Adrenal gland (tissue), 5 donors: ENCODE results near the gene MBD3L2.

Source experiments
- CTCF ChIP-seq, 6 experiments: fragments of 450-650 bp in 4 of 6; fragments of 200-600 bp in 2 of 6; sonication (generic) in 1 of 6; IDR thresholded peaks; 1 replicate in 5 of 6; 2 replicates in 1 of 6; pipeline versions ENCODE4 v1.5.1 to v1.8.0; 2016 to 2021; ENCODE audit warnings: antibody characterized with exemption in 6 of 6, mild to moderate bottlenecking in 2 of 6, moderate library complexity in 1 of 6
- POLR2A ChIP-seq, 2 donors: fragments of 450-650 bp; IDR thresholded peaks; one replicate each; pipeline ENCODE4 v1.6.1; 2017; ENCODE audit warnings: antibody characterized with exemption in 2 of 2, mild to moderate bottlenecking in 2 of 2, moderate library complexity in 1 of 2
- donor health status: DM: no; HTN: no; CAD: no.

- TF ChIP-seq POLR2A (IDR thresholded peaks at IDR 0.05) (no peak), CTCF (IDR thresholded peaks at IDR 0.05) (no peak)
Observed at GRCh38 chr19:7078008-7078407, 28.9 kb downstream of the MBD3L2 start.
